ENCODE data around the gene OGDHL. TPM values are rescaled to one million over a fixed set of nuclear protein-coding genes. Genes with fewer than 3 reads are reported as not detected.

The OGDHL gene
- total RNA-seq, 1 donor from 2014 or later, result 2.5 TPM

DNA sequence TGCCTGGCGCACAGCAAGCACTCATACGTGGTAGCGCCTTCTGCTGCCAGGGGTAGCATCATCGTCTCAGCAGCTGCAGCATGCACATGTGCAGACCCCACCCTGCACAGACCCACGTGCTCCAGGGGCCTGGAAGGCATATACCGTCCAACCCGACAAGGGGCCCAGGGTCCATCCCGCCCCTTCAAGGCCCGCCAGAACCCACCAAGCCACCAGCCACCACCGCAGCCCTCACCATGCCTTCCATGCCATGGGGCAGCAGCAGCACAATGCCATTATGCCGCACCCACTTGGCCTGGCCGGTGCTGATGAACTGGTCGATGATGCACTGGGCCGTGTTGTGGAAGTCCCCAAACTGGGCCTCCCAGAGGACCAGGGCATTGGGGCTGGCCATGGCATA lies 22.7 kb downstream of the OGDHL start:
- H3K4me1 Mint-ChIP-seq (ENCODE audit: low read depth, unreplicated experiment), result peaks cover 12% of the 10 kb centered on the region
- no peak for DNase-seq
- peaks cover 7% of the 10 kb centered on the region for H3K36me3 Mint-ChIP-seq (ENCODE audit: unreplicated experiment)
- H3K9me3 Mint-ChIP-seq (ENCODE audit: unreplicated experiment), result peaks cover 10% of the 10 kb centered on the region
- no peak overlapping the region for H3K4me3 Mint-ChIP-seq (ENCODE audit: unreplicated experiment)
- peaks cover 12% of the 10 kb centered on the region for H3K27me3 Mint-ChIP-seq (ENCODE audit: unreplicated experiment)
- no peak overlapping the region for H3K27ac Mint-ChIP-seq (ENCODE audit: unreplicated experiment)
- TF ChIP-seq, protein P1, sequence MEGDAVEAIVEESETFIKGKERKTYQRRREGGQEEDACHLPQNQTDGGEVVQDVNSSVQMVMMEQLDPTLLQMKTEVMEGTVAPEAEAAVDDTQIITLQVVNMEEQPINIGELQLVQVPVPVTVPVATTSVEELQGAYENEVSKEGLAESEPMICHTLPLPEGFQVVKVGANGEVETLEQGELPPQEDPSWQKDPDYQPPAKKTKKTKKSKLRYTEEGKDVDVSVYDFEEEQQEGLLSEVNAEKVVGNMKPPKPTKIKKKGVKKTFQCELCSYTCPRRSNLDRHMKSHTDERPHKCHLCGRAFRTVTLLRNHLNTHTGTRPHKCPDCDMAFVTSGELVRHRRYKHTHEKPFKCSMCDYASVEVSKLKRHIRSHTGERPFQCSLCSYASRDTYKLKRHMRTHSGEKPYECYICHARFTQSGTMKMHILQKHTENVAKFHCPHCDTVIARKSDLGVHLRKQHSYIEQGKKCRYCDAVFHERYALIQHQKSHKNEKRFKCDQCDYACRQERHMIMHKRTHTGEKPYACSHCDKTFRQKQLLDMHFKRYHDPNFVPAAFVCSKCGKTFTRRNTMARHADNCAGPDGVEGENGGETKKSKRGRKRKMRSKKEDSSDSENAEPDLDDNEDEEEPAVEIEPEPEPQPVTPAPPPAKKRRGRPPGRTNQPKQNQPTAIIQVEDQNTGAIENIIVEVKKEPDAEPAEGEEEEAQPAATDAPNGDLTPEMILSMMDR (IDR thresholded peaks at IDR 0.05; ENCODE audit: partially characterized antibody, unreplicated experiment), result no peak

DNA sequence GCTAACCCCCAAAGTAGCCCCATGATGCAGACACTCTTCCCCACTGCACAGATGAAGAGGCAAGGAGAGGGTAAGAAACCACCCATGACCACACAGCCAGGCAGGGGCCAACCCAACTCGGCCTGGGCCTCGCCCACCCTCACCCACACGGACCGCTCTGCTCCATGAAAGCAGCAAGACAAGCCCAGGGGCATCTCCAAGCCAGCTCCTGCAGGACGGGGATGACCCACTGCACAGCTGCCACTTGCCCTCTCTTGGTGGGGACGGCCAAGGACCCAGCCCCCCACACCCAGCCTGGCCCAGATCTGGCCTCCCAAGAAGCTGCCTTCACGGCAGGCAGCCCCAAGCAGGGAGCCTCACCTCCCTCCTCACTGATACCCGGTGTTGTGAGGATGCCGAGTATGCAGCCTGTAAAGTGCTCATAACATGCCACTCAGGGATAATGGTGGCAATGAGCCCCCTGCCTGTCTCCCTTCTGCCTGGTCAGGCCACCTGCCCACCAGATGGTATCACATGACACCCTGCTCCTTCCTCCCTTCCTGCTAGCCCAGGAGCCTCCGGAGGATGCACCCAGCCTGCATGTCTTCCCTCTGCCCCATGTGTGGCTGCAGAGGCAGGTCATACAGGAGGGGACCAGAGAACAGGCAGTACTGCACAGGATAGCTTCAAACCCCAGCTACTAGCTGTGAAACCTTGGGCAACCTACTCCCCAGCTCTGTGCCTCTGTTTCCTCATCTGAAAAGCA lies 23.3 kb downstream of the OGDHL start:
- peaks cover 10% of the 10 kb centered on the region for H3K9me3 Mint-ChIP-seq (ENCODE audit: unreplicated experiment)

DNA sequence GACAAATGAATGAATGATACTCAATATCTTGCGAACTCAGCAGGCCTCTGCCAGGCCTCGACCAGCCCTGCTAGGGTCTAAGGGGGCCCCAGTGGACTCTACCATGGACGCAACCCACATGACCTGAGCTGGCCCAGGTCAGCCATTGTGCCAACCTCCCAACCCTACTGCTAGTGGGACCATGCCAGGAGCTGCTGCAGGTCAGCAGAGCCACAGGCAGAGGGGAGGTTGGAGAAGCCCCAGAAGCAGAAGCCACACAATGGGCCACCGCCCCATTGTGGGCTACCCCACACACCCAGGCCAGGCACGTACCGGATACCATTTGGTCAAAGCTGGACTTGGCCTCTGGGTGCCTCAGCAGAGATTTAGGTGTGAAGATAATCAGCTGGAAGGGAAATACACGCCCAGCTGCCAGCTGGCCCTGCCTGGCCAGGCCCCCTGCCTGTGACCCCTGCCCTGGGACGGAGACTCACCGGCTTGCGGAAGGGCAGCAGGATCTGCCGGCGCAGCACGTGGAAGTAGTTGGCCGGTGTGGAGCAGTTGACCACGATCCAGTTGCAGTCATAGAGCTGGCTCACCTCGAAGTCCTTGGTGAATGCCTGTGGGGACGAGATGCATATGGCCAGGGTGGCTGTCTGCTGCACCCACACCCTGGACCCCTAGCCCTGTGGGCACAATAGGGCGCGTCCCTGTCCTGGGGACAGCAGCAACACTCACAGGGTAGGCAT lies 24.5 kb downstream of the OGDHL start:
- Mint-ChIP-seq H3K27ac (ENCODE audit: unreplicated experiment) (no peak overlapping the region), H3K27me3 (ENCODE audit: unreplicated experiment) (peaks cover 16% of the 10 kb centered on the region), H3K4me1 (ENCODE audit: low read depth, unreplicated experiment) (peaks cover 15% of the 10 kb centered on the region), H3K36me3 (ENCODE audit: unreplicated experiment) (peaks cover 7% of the 10 kb centered on the region), H3K4me3 (ENCODE audit: unreplicated experiment) (no peak overlapping the region), H3K9me3 (ENCODE audit: unreplicated experiment) (peaks cover 10% of the 10 kb centered on the region)
- TF ChIP-seq, protein P1 (IDR thresholded peaks at IDR 0.05; ENCODE audit: partially characterized antibody, unreplicated experiment), result no peak
- no peak for DNase-seq

More for the DNA sequence above, 23.3 kb downstream of the OGDHL start:
- Mint-ChIP-seq H3K27ac (ENCODE audit: unreplicated experiment) (peak overlapping the region; percentile 4), H3K4me3 (ENCODE audit: unreplicated experiment) (no peak overlapping the region), H3K36me3 (ENCODE audit: unreplicated experiment) (peaks cover 7% of the 10 kb centered on the region), H3K27me3 (ENCODE audit: unreplicated experiment) (peaks cover 14% of the 10 kb centered on the region), H3K4me1 (ENCODE audit: low read depth, unreplicated experiment) (peaks cover 13% of the 10 kb centered on the region)
- DNase-seq, result no peak
- TF ChIP-seq, protein P1 (IDR thresholded peaks at IDR 0.05; ENCODE audit: partially characterized antibody, unreplicated experiment), result no peak

DNA sequence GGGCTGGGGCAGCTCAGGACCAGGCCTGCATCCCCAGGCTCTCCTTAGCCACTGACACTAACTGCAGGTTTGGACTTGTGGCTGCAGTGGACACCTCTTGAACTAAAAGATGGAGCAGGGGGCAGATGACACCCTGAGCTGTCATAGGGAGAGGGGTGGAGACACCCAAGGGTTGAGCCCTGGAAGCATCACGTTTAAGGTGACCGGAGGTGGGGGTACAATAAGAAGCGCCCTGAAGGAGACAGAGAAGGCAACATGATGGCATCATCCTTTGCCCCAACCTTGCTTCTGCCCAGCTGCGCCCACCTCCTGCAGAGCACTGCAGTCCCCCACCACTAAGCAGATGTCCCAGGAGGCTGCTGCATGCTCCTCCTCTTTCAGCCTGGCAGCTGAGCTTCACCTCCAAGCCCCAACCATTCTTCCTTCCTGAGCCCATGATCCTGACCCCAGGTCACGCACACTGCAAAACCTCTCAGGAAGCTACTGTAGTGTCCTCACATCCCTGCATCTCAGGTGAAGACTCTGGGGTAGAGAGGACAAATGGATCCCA lies 25.5 kb downstream of the OGDHL start:
- DNase-seq, result no peak
- TF ChIP-seq, protein P1 (IDR thresholded peaks at IDR 0.05; ENCODE audit: partially characterized antibody, unreplicated experiment), result no peak
- peaks cover 3% of the 10 kb centered on the region for H3K36me3 Mint-ChIP-seq (ENCODE audit: unreplicated experiment)

More for the DNA sequence above, 25.5 kb downstream of the OGDHL start:
- Mint-ChIP-seq H3K27ac (ENCODE audit: unreplicated experiment) (no peak overlapping the region), H3K9me3 (ENCODE audit: unreplicated experiment) (peaks cover 6% of the 10 kb centered on the region), H3K4me1 (ENCODE audit: low read depth, unreplicated experiment) (peaks cover 15% of the 10 kb centered on the region), H3K27me3 (ENCODE audit: unreplicated experiment) (peaks cover 9% of the 10 kb centered on the region), H3K4me3 (ENCODE audit: unreplicated experiment) (no peak overlapping the region)

Data from glutamatergic neuron (in vitro differentiated cells).